ENCODE data around the gene MACROD2. TPM values are rescaled to one million over a fixed set of nuclear protein-coding genes. Genes with fewer than 3 reads are reported as not detected.

The MACROD2 gene
- polyA plus RNA-seq, 1 donor (not counting 4 experiments of a cell fraction or from before 2014, with no cell fraction given), result 0.71 TPM

GRCh38 chr20:15848126-15848525, 1852.8 kb downstream of the MACROD2 start:
- no peak for FAIRE-seq

GRCh38 chr20:15848995-15849610, 1853.8 kb downstream of the MACROD2 start:
- H2AFZ ChIP-seq (ENCODE audit: control insufficient read depth, low read length), result no peak overlapping the region
- no peak overlapping the region for H3K9ac ChIP-seq (ENCODE audit: control insufficient read depth, extremely low read depth, insufficient read depth, low read length)
- FAIRE-seq (no peak), DNase-seq (ENCODE audit: low read depth, low spot score) (no peak)
- no peaks in the 10 kb centered on the region for H3K27me3 ChIP-seq (ENCODE audit: control insufficient read depth, extremely low read depth, insufficient read depth, low read length)
- H3K36me3 ChIP-seq (ENCODE audit: control insufficient read depth in 2 of 2, extremely low read depth in 1 of 2, insufficient read depth in 2 of 2, low read length in 2 of 2), result no peaks in the 10 kb centered on the region
- no peaks in the 10 kb centered on the region for H3K9me1 ChIP-seq (ENCODE audit: control insufficient read depth, extremely low read depth, insufficient read depth, low read length)
- H3K79me2 ChIP-seq (ENCODE audit: control insufficient read depth, insufficient read depth, low read length), result no peaks in the 10 kb centered on the region
- no peaks in the 10 kb centered on the region for H4K20me1 ChIP-seq (ENCODE audit: control insufficient read depth, extremely low read depth, insufficient read depth, low read length)
- no peaks in the 10 kb centered on the region for H3K4me1 ChIP-seq (ENCODE audit: control insufficient read depth, extremely low read depth, insufficient read depth, low read length)
- no peak overlapping the region for H3K4me2 ChIP-seq (ENCODE audit: control insufficient read depth, extremely low read depth, insufficient read depth, low read depth, low read length)
- dilution Hi-C loops (cut with MboI; ENCODE audit: extremely low pct_ligation_motif_present, low sequenced_read_pairs), result no loop called here
- H3K9me3 ChIP-seq (ENCODE audit: control insufficient read depth, low read depth, low read length), result no peaks in the 10 kb centered on the region
- H3K27ac ChIP-seq (ENCODE audit: control insufficient read depth, insufficient read depth, low read length), result no peak overlapping the region
- no peak overlapping the region for H3K4me3 ChIP-seq (ENCODE audit: control insufficient read depth in 2 of 3, extremely low read depth in 1 of 3, insufficient read depth in 2 of 3, low read depth in 1 of 3, low read length in 3 of 3)
- TF ChIP-seq, protein P1, sequence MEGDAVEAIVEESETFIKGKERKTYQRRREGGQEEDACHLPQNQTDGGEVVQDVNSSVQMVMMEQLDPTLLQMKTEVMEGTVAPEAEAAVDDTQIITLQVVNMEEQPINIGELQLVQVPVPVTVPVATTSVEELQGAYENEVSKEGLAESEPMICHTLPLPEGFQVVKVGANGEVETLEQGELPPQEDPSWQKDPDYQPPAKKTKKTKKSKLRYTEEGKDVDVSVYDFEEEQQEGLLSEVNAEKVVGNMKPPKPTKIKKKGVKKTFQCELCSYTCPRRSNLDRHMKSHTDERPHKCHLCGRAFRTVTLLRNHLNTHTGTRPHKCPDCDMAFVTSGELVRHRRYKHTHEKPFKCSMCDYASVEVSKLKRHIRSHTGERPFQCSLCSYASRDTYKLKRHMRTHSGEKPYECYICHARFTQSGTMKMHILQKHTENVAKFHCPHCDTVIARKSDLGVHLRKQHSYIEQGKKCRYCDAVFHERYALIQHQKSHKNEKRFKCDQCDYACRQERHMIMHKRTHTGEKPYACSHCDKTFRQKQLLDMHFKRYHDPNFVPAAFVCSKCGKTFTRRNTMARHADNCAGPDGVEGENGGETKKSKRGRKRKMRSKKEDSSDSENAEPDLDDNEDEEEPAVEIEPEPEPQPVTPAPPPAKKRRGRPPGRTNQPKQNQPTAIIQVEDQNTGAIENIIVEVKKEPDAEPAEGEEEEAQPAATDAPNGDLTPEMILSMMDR (optimal IDR thresholded peaks at IDR 0.05 in 1 of 3, IDR thresholded peaks at IDR 0.05 in 1 of 3, conservative IDR thresholded peaks at IDR 0.05 in 1 of 3; ENCODE audit: extremely low read depth in 1 of 3, insufficient read depth in 2 of 3, low read length in 3 of 3), result no peak
- no peak for TF ChIP-seq EZH2 (IDR thresholded peaks at IDR 0.05; ENCODE audit: low read length)

More at GRCh38 chr20:15848126-15848525, 1852.8 kb downstream of the MACROD2 start:
- DNase-seq (ENCODE audit: low read depth, low spot score), result no peak
- no peak for TF ChIP-seq EZH2 (IDR thresholded peaks at IDR 0.05; ENCODE audit: low read length)
- TF ChIP-seq, protein P1 (optimal IDR thresholded peaks at IDR 0.05 in 1 of 3, IDR thresholded peaks at IDR 0.05 in 1 of 3, conservative IDR thresholded peaks at IDR 0.05 in 1 of 3; ENCODE audit: extremely low read depth in 1 of 3, insufficient read depth in 2 of 3, low read length in 3 of 3), result no peak
- H3K4me1 ChIP-seq (ENCODE audit: control insufficient read depth, extremely low read depth, insufficient read depth, low read length), result no peaks in the 10 kb centered on the region
- H3K27me3 ChIP-seq (ENCODE audit: control insufficient read depth, extremely low read depth, insufficient read depth, low read length), result no peaks in the 10 kb centered on the region
- no peak overlapping the region for H3K9ac ChIP-seq (ENCODE audit: control insufficient read depth, extremely low read depth, insufficient read depth, low read length)
- H4K20me1 ChIP-seq (ENCODE audit: control insufficient read depth, extremely low read depth, insufficient read depth, low read length), result no peaks in the 10 kb centered on the region
- H3K4me2 ChIP-seq (ENCODE audit: control insufficient read depth, extremely low read depth, insufficient read depth, low read depth, low read length), result no peak overlapping the region
- H3K9me1 ChIP-seq (ENCODE audit: control insufficient read depth, extremely low read depth, insufficient read depth, low read length), result no peaks in the 10 kb centered on the region
- dilution Hi-C loops (cut with MboI; ENCODE audit: extremely low pct_ligation_motif_present, low sequenced_read_pairs), result no loop called here
- H3K27ac ChIP-seq (ENCODE audit: control insufficient read depth, insufficient read depth, low read length), result no peak overlapping the region
- H3K4me3 ChIP-seq (ENCODE audit: control insufficient read depth in 2 of 3, extremely low read depth in 1 of 3, insufficient read depth in 2 of 3, low read depth in 1 of 3, low read length in 3 of 3), result no peak overlapping the region
- no peaks in the 10 kb centered on the region for H3K9me3 ChIP-seq (ENCODE audit: control insufficient read depth, low read depth, low read length)
- H3K79me2 ChIP-seq (ENCODE audit: control insufficient read depth, insufficient read depth, low read length), result no peaks in the 10 kb centered on the region
- H2AFZ ChIP-seq (ENCODE audit: control insufficient read depth, low read length), result no peak overlapping the region
- H3K36me3 ChIP-seq (ENCODE audit: control insufficient read depth in 2 of 2, extremely low read depth in 1 of 2, insufficient read depth in 2 of 2, low read length in 2 of 2), result no peaks in the 10 kb centered on the region
